Brain microvascular endothelial cell (primary cell): ENCODE data around the gene STK32C.
A peak's percentile ranks its signal among the peaks of the same experiment; 100 is the strongest.

Experiments used
- DNase-seq: peaks from one replicate; pipeline ENCODE4 v3.0.0-alpha.2; 2020
- H3K27ac ChIP-seq: fragments of 250-450 bp; sonication (Bioruptor Pico); 2 replicates; pipeline ENCODE4 v1.5.1; 2020; ENCODE audit warnings: mild to moderate bottlenecking, moderate library complexity
- H3K27me3 ChIP-seq: fragments of 250-450 bp; sonication (Bioruptor Pico); replicated peaks from 2 replicates; pipeline ENCODE4 v1.5.1; 2020; ENCODE audit warnings: mild to moderate bottlenecking
- H3K36me3 ChIP-seq: fragments of 250-450 bp; sonication (Bioruptor Pico); replicated peaks from 2 replicates; pipeline ENCODE4 v1.5.1; 2020; ENCODE audit warnings: mild to moderate bottlenecking
- H3K4me3 ChIP-seq: 2 replicates; pipeline ENCODE4 v1.5.1; 2011; ENCODE audit warnings: low read depth, mild to moderate bottlenecking, control low read depth, low read length, moderate library complexity
- in situ Hi-C: cut with HindIII; loops from 2 replicates; pipeline ENCODE4 v1.10.0; 2017; ENCODE audit warnings: low sequenced_read_pairs, low pct_ligation_motif_present
- TF ChIP-seq, protein P1 (sequence below): IDR thresholded peaks from 2 replicates; pipeline ENCODE4 v1.5.1; 2011; ENCODE audit warnings: low read depth, mild to moderate bottlenecking, moderate library complexity, low read length, control low read depth, inconsistent platforms; ENCODE audit errors: missing control alignments

Gene STK32C

DNA sequence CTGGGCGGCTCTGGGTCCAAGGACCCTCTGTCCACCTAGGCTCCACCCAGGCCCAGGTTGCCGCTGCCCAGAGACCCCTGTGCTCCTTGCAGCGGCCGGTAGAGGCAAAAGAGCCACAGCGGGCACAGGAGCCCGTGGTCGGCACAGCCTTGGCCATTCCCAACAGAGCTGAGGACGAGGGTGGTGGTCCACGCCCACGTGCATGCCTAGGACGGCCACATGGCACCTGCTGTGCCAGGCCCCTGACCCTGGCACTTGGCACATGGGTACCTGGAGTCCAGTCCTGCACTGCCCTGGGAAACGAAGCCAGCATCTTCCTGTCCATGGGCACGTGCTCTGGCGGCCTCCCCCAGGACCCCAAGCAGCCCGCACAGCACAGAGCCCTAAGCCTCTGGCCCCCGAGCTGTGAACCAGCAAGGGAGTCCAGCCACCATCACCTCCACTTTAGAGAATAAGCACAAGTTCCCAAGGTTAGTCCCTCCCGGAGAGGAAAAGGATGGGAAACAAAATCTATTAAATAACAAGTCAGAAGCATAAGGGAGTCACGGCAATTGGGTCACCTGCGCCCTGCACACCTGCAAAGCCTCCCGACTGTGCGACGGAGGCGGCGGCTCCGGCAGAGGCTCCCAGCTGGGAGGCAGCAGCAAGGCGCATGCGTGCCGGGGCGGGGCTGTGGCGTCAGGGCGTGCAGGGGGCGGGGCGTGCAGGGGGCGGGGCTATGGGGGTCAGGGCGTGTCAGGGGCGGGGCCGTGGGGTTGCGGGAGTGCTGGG is 59.1 kb downstream of the STK32C start:
- no peaks in the 10 kb centered on the region for H3K27me3 ChIP-seq
- peak overlapping the region; percentile 17 for H3K4me3 ChIP-seq
- in situ Hi-C loops: no loop called here
- H3K27ac ChIP-seq: no peak overlapping the region
- no peaks in the 10 kb centered on the region for H3K36me3 ChIP-seq
- TF ChIP-seq, protein P1, sequence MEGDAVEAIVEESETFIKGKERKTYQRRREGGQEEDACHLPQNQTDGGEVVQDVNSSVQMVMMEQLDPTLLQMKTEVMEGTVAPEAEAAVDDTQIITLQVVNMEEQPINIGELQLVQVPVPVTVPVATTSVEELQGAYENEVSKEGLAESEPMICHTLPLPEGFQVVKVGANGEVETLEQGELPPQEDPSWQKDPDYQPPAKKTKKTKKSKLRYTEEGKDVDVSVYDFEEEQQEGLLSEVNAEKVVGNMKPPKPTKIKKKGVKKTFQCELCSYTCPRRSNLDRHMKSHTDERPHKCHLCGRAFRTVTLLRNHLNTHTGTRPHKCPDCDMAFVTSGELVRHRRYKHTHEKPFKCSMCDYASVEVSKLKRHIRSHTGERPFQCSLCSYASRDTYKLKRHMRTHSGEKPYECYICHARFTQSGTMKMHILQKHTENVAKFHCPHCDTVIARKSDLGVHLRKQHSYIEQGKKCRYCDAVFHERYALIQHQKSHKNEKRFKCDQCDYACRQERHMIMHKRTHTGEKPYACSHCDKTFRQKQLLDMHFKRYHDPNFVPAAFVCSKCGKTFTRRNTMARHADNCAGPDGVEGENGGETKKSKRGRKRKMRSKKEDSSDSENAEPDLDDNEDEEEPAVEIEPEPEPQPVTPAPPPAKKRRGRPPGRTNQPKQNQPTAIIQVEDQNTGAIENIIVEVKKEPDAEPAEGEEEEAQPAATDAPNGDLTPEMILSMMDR: no peak
- no peak for DNase-seq

DNA sequence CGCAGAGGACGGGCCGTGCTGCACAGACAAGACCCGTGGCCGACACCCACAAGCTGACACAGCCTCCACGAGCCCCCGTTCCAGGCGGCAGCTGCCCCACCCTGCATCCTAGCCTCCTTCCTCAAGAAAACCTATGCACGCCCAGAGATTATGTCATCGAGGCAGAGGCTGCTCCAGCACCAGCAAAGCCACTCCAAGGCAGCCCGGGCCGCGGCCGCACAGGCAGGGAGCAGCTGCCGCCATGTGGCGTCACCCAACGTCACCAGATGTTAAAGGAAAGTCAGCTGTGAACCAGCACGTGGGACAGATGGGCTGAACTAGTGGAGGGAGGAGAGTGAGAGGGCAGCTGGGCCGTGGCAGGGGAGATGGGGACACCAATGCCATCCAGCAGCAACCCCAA is 59.8 kb downstream of the STK32C start:
- no peak overlapping the region for H3K4me3 ChIP-seq
- TF ChIP-seq, protein P1: no peak
- no peak for DNase-seq

DNA sequence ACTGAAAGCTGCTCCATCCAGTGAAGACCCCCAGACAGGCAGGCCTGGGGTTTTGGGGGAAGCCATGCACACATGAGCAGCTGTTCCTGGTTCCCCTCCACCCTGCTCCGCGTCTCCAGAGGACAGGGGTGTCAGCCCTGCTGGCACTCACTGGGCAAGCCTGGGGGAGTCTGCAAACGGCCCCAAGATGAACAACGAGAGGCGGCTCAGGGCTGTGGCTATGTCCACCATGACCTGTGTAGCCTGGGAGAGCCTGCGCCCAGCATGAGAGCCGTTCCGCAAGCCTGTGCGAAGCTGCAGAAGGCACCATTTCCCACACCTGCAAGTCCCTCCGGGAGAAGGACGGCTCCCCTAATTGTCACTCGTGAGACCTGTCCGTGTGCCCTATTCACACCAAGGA is 61.5 kb downstream of the STK32C start:
- TF ChIP-seq, protein P1: no peak
- no peak for DNase-seq
- Histone ChIP-seq H3K36me3 (no peaks in the 10 kb centered on the region), H3K27me3 (no peaks in the 10 kb centered on the region), H3K4me3 (no peak overlapping the region), H3K27ac (no peak overlapping the region)
- in situ Hi-C loops: no loop called here

More for the DNA sequence above, 59.8 kb downstream of the STK32C start:
- Histone ChIP-seq H3K36me3 (no peaks in the 10 kb centered on the region), H3K27me3 (no peaks in the 10 kb centered on the region), H3K27ac (no peak overlapping the region)
- in situ Hi-C loops: no loop called here

DNA sequence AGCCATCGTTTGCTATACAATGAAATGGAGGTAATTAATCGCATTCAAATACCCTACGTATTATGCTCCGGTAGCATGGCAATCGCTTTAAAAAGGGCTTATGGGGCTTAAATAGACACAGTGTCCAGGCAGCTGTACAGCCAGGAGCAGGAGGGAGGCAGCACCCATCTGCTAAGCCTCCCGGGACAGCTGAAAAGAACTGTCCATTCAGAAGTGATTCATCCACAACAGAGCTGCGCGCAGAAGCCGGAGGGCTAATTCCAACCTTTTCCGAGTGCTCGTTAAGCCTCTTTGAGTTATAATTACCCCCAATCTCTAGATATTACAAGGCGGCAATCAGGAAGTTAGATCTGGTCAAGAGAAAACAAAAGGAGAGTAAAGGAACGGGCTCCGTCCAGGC is 62.7 kb downstream of the STK32C start:
- TF ChIP-seq, protein P1: no peak
- Histone ChIP-seq H3K36me3 (no peaks in the 10 kb centered on the region), H3K27ac (no peak overlapping the region), H3K4me3 (no peak overlapping the region), H3K27me3 (no peaks in the 10 kb centered on the region)
- in situ Hi-C loops: no loop called here
- DNase-seq: no peak

DNA sequence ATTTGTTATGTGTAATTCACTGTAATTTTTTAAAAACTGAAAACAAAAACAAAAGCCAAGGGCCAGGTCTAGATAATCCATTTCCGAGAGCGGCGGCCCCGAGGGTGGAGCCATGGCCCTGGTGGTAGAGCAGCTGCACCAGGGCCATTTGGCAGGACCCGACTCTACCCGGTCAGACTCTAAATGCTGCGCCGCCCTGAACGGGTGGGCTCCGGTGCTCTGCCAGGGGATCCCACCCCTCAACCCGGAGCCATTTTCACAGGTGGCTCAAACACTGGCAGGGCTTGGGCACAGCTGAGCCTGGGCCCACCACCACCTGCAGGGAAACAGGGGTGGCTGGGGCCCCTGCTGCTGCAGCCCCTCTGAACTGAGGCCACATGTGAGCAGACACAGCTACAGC is 64.1 kb downstream of the STK32C start:
- Histone ChIP-seq H3K4me3 (no peak overlapping the region), H3K27ac (no peak overlapping the region), H3K36me3 (no peaks in the 10 kb centered on the region), H3K27me3 (no peaks in the 10 kb centered on the region)
- in situ Hi-C loops: no loop called here
- TF ChIP-seq, protein P1: no peak
- no peak for DNase-seq

DNA sequence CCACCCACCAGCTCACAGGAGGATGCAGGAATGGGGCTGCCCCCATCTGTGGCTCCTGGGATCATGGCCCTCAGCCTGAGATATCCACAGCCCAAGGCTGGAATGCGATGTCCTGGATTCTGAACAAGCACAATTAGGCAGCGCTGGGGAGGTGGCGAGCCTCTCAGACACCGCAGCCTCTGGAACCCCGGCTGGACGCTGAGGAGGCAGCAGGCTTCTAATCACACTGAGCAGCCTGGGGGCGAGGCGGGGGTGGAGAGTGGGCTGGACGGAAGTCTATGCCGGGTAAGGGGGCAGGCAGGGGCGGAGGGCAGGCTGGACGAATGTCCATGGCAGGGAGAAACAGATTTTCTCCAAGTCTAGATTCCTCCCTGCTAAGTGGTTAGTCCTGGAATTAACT is 64.6 kb downstream of the STK32C start:
- DNase-seq: no peak
- Histone ChIP-seq H3K27me3 (no peaks in the 10 kb centered on the region), H3K36me3 (no peaks in the 10 kb centered on the region), H3K4me3 (no peak overlapping the region), H3K27ac (no peak overlapping the region)
- TF ChIP-seq, protein P1: no peak
- in situ Hi-C loops: no loop called here
